CD4-positive, alpha-beta memory T cell (primary cell): ENCODE measurements around the gene TAF11L5. TPM values are rescaled to one million over a fixed set of nuclear protein-coding genes. Genes with fewer than 3 reads are reported as not detected.
"Not testable (repeated sequence)": the region's sequence is repeated elsewhere in the genome, so short reads cannot be mapped to it uniquely, and the experiment has no call there.

Experiments
- CTCF ChIA-PET: fragments of 350-600 bp; sonication (Branson Sonifier 250); formaldehyde crosslinking; loops from one replicate; lab custom pipeline; 2021; ENCODE audit warnings: inconsistent platforms; ENCODE audit not compliant: partially characterized antibody; lab: Charles Lee
- POLR2A ChIA-PET: fragments of 350-600 bp; sonication (Branson Sonifier 250); formaldehyde crosslinking; loops from one replicate; lab custom pipeline; 2021; ENCODE audit not compliant: partially characterized antibody; lab: Charles Lee
- DNase-seq, 5 donors: peaks; one replicate each; pipeline versions ENCODE4 v3.0.0 to v3.0.0-alpha.2; 2020 to 2022; ENCODE audit warnings: mixed read lengths in 1 of 5
- H3K27ac ChIP-seq: one replicate; pipeline ENCODE4 v1.7.0; 2013; ENCODE audit warnings: low read depth, low read length
- H3K27me3 ChIP-seq: 2 replicates; pipeline ENCODE4 v1.7.0; 2013; ENCODE audit warnings: mild to moderate bottlenecking, low read length, moderate library complexity; ENCODE audit not compliant: insufficient read depth
- H3K36me3 ChIP-seq: 2 replicates; pipeline ENCODE4 v1.7.0; 2013; ENCODE audit warnings: mild to moderate bottlenecking, low read length, moderate library complexity; ENCODE audit not compliant: insufficient read depth
- H3K4me1 ChIP-seq: 2 replicates; pipeline ENCODE4 v1.7.0; 2013; ENCODE audit warnings: mild to moderate bottlenecking, low read length, moderate library complexity; ENCODE audit not compliant: insufficient read depth
- H3K4me3 ChIP-seq, 2 donors: one replicate each; pipeline ENCODE4 v1.7.0; 2013; ENCODE audit warnings: low read length in 2 of 2, mild to moderate bottlenecking in 1 of 2
- H3K9me3 ChIP-seq, 2 donors: one replicate each; pipeline ENCODE4 v1.7.0; 2013; ENCODE audit warnings: low read length in 2 of 2, control low read depth in 1 of 2; ENCODE audit not compliant: control insufficient read depth in 1 of 2
- H3K27ac Mint-ChIP-seq, 7 donors: one replicate each; pipeline ENCODE4 v1.8.0; 2020 to 2021; ENCODE audit warnings: mixed read lengths in 7 of 7, mild to moderate bottlenecking in 6 of 7, inconsistent platforms in 3 of 7, moderate library complexity in 3 of 7
- H3K27me3 Mint-ChIP-seq, 2 donors: one replicate each; pipeline ENCODE4 v1.8.0; 2020 to 2021; ENCODE audit warnings: mixed read lengths in 2 of 2
- H3K36me3 Mint-ChIP-seq, 2 donors: one replicate each; pipeline ENCODE4 v1.8.0; 2020 to 2021; ENCODE audit warnings: mixed read lengths in 2 of 2, inconsistent platforms in 1 of 2, mild to moderate bottlenecking in 1 of 2
- H3K4me1 Mint-ChIP-seq, 4 donors: one replicate each; pipeline ENCODE4 v1.8.0; 2020 to 2021; ENCODE audit warnings: mixed read lengths in 4 of 4, mild to moderate bottlenecking in 1 of 4
- H3K4me3 Mint-ChIP-seq, 8 donors: one replicate each; pipeline ENCODE4 v1.8.0; 2020 to 2021; ENCODE audit warnings: mixed read lengths in 8 of 8, mild to moderate bottlenecking in 7 of 8, moderate library complexity in 6 of 8, inconsistent platforms in 3 of 8
- H3K9me3 Mint-ChIP-seq, 8 donors: one replicate each; pipeline ENCODE4 v1.8.0; 2020 to 2021; ENCODE audit warnings: mixed read lengths in 8 of 8, mild to moderate bottlenecking in 5 of 8, inconsistent platforms in 3 of 8, moderate library complexity in 1 of 8
- intact Hi-C: fragments of 100-400 bp; cut with micrococcal nuclease; formaldehyde crosslinking; loops from one replicate; pipeline ENCODE4 v1.15.1; 2023
- polyA plus RNA-seq, 2 donors: library from polyadenylated mRNA; unstranded; fragments of 300-500 nt; fragmentation: Illumina TruSeq; gene quantifications; one replicate each; pipeline ENCODE4 v1.2.3, GENCODE V29; 2021
- total RNA-seq, 2 experiments: library from RNA; stranded (reverse); gene quantifications; one replicate each; pipeline ENCODE4 v1.2.3, GENCODE V29; 2021

The TAF11L5 gene
- total and polyA plus RNA-seq, 4 experiments from 2014 or later: not detected

DNA sequence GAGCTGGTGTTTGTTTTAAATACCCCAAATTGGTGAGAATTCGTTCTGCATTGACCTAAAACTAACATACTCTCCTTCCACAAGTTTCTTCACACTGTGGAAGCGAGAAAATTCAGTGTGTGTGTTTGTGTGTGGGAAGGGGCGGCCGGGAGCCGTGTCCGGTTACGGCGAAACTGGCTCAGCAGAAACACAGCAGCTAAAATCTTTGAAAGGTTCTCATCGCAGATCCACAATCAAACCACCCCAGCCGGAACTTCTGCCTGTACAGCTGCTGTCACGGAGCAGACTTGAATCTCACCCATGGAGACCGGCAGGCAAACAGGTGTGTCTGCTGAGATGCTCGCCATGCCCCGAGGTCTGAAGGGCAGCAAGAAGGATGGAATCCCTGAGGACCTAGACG is 3.5 kb upstream of the TAF11L5 start, which contains the start of gene TAF11L4:
Gene TAF11L4, plus strand, starts transcription at position 301 of the 400 bp plus-strand sequence.
- H3K36me3 ChIP-seq, H3K27me3 Mint-ChIP-seq, H3K4me3 ChIP-seq, DNase-seq, H3K4me3 Mint-ChIP-seq, H3K9me3 Mint-ChIP-seq, H3K9me3 ChIP-seq, intact Hi-C loops, POLR2A ChIA-PET, H3K27ac Mint-ChIP-seq, CTCF ChIA-PET, H3K4me1 ChIP-seq, H3K27me3 ChIP-seq, H3K36me3 Mint-ChIP-seq, H3K27ac ChIP-seq, H3K4me1 Mint-ChIP-seq: not testable (repeated sequence)

DNA sequence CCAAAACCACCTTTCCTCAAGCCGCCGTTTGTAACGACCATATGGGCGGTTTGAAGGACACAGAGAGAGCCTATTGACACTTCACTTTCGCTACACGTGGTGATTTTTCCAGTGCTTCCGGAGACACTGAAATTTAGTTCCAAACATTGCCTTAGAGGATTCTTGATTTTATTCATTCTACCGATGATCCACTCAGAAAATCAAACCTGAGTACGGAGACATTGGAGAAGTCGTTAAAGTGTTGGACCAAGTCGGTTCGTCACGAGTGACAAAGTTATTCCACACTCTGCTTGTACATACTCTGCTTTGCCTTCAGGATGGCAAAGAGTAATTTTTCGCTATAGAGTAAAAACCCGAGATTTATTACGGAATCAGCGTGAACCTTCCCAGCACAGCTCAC is 1.5 kb downstream of the TAF11L5 start:
- H3K36me3 Mint-ChIP-seq, H3K4me1 ChIP-seq, intact Hi-C loops, H3K27ac ChIP-seq, POLR2A ChIA-PET, H3K36me3 ChIP-seq, H3K9me3 ChIP-seq, H3K27me3 Mint-ChIP-seq, H3K4me1 Mint-ChIP-seq, H3K27me3 ChIP-seq, H3K9me3 Mint-ChIP-seq, CTCF ChIA-PET, H3K4me3 Mint-ChIP-seq, H3K4me3 ChIP-seq, H3K27ac Mint-ChIP-seq: not testable (repeated sequence)
- DNase-seq: peak in 2 of 5 donors; percentile 2 to 17

DNA sequence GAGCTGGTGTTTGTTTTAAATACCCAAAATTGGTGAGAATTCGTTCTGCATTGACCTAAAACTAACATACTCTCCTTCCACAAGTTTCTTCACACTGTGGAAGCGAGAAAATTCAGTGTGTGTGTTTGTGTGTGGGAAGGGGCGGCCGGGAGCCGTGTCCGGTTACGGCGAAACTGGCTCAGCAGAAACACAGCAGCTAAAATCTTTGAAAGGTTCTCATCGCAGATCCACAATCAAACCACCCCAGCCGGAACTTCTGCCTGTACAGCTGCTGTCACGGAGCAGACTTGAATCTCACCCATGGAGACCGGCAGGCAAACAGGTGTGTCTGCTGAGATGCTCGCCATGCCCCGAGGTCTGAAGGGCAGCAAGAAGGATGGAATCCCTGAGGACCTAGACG is 3.3 kb downstream of the TAF11L5 start, which contains the start of gene TAF11L6:
Gene TAF11L6, plus strand, starts transcription at position 301 of the 400 bp plus-strand sequence.
- DNase-seq, H3K27ac Mint-ChIP-seq, POLR2A ChIA-PET, intact Hi-C loops, H3K4me3 ChIP-seq, H3K9me3 ChIP-seq, H3K4me1 ChIP-seq, H3K9me3 Mint-ChIP-seq, H3K27me3 Mint-ChIP-seq, H3K4me1 Mint-ChIP-seq, H3K4me3 Mint-ChIP-seq, H3K27ac ChIP-seq, CTCF ChIA-PET, H3K36me3 Mint-ChIP-seq, H3K27me3 ChIP-seq, H3K36me3 ChIP-seq: not testable (repeated sequence)

Other genes with a start within 250 kb of the TAF11L5 start
- gene TAF11L2, start 27.0 kb upstream of the TAF11L5 start, total RNA-seq: not detected
- gene TAF11L2, start 27.0 kb upstream of the TAF11L5 start, polyA plus RNA-seq: not detected
- gene TAF11L3, start 6.9 kb upstream of the TAF11L5 start, total RNA-seq: not detected
- gene TAF11L3, start 6.9 kb upstream of the TAF11L5 start, polyA plus RNA-seq: not detected
- not detected for gene TAF11L4, start 3.4 kb upstream of the TAF11L5 start, total RNA-seq
- not detected for gene TAF11L4, start 3.4 kb upstream of the TAF11L5 start, polyA plus RNA-seq
- not detected for gene TAF11L6, start 3.4 kb downstream of the TAF11L5 start, total RNA-seq
- gene TAF11L6, start 3.4 kb downstream of the TAF11L5 start, polyA plus RNA-seq: not detected
- not detected for gene TAF11L7, start 60.5 kb downstream of the TAF11L5 start, total RNA-seq
- gene TAF11L7, start 60.5 kb downstream of the TAF11L5 start, polyA plus RNA-seq: not detected
- gene TAF11L8, start 65.7 kb downstream of the TAF11L5 start, total RNA-seq: not detected
- not detected for gene TAF11L8, start 65.7 kb downstream of the TAF11L5 start, polyA plus RNA-seq
- not detected for gene TAF11L9, start 69.2 kb downstream of the TAF11L5 start, total RNA-seq
- gene TAF11L9, start 69.2 kb downstream of the TAF11L5 start, polyA plus RNA-seq: not detected
- not detected for gene TAF11L10, start 72.6 kb downstream of the TAF11L5 start, total RNA-seq
- gene TAF11L10, start 72.6 kb downstream of the TAF11L5 start, polyA plus RNA-seq: not detected
- gene TAF11L11, start 78.9 kb downstream of the TAF11L5 start, total RNA-seq: not detected
- gene TAF11L11, start 78.9 kb downstream of the TAF11L5 start, polyA plus RNA-seq: not detected
- gene TAF11L12, start 85.2 kb downstream of the TAF11L5 start, total RNA-seq: not detected
- not detected for gene TAF11L12, start 85.2 kb downstream of the TAF11L5 start, polyA plus RNA-seq
- not detected for gene TAF11L13, start 106.9 kb downstream of the TAF11L5 start, total RNA-seq
- not detected for gene TAF11L13, start 106.9 kb downstream of the TAF11L5 start, polyA plus RNA-seq
- gene TAF11L14, start 109.2 kb downstream of the TAF11L5 start, total RNA-seq: not detected
- gene TAF11L14, start 109.2 kb downstream of the TAF11L5 start, polyA plus RNA-seq: not detected